ENCODE results near the gene TMEM151B.

The TMEM151B gene

DNA sequence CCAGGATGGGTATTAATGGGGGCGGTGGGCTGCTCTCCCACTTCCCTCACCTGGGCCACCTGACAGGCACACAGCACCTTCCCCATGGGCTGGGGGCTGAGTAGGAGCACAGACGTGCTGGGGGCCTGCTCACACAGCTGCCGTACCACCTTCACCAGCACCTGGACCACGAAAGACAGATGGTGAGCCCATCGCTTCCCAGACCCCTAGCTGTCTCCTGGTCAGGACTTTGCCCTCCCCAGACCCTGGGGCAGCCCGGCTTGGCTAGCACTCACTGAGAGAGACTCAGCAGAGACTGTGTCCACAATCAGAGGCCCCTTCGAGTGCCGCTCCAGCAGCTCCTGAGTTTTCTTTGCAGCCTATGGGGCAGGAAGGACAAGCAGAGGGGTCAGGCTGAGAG lies 30.9 kb downstream of the TMEM151B start:
- H3K27ac ChIP-seq = no peak overlapping the region
- TF ChIP-seq ZFX (IDR thresholded peaks at IDR 0.05) = no peak
- TF ChIP-seq, protein P1, sequence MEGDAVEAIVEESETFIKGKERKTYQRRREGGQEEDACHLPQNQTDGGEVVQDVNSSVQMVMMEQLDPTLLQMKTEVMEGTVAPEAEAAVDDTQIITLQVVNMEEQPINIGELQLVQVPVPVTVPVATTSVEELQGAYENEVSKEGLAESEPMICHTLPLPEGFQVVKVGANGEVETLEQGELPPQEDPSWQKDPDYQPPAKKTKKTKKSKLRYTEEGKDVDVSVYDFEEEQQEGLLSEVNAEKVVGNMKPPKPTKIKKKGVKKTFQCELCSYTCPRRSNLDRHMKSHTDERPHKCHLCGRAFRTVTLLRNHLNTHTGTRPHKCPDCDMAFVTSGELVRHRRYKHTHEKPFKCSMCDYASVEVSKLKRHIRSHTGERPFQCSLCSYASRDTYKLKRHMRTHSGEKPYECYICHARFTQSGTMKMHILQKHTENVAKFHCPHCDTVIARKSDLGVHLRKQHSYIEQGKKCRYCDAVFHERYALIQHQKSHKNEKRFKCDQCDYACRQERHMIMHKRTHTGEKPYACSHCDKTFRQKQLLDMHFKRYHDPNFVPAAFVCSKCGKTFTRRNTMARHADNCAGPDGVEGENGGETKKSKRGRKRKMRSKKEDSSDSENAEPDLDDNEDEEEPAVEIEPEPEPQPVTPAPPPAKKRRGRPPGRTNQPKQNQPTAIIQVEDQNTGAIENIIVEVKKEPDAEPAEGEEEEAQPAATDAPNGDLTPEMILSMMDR (conservative IDR thresholded peaks at IDR 0.05) = no peak

DNA sequence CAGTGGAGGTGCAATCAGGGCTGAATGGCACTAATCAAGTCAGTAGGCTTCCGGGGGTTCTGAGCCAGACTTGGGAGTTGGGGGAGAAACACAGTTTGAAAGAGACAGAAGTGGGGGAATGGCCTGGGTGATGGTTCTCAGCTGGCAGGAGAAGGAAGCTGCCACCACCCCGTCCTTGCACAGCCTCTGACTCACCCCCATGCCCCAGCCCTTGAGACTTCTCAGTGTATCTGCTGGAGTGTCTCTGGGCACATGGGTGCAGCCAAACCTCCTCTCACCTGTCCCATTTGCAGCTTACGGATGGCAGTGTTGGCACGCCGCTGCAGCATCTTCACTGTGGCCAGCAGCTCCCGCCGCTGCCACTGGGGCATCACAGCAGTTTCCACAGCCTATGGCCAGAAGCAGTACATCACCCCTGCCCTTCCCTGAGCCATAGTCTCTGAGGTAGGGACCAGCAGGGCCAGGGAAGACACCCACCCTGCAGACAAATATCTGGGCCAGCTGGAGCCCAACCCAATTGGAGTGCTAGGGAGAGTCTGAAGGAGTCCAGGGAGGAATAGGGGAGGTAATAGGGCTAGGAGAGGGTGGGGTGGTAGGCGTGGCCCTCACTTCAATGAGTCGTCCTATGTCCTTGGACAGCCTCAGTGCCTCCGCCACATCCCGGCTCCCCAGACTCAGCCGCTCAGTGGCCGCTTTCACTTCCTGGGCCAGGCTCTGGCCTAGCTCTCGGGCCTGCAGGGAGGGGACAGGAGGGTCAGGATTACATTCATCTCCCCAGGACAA lies 31.7 kb downstream of the TMEM151B start:
- H3K27ac ChIP-seq = no peak overlapping the region
- TF ChIP-seq, protein P1 (conservative IDR thresholded peaks at IDR 0.05) = no peak
- no peak for TF ChIP-seq ZFX (IDR thresholded peaks at IDR 0.05)

DNA sequence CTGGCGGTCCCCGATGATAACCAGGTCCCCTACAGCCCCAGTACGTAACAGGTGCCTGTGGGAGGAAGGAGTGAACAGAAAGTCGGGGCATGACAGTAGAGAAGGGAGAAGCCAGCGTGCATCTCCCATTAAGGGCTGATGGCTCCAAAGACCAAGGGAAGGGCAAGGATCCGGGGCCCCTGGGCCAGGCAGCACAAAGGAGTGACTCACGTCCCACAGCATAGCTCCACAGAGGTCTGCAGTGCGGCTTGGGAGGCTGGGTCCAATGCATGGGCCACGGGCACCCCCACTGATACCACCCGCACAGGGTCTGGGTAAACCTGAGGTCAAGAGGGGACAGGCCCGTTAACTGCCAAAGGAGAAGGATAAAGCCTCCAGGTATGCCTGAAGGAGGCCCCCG lies 32.6 kb downstream of the TMEM151B start:
- no peak for TF ChIP-seq ZFX (IDR thresholded peaks at IDR 0.05)
- TF ChIP-seq, protein P1 (conservative IDR thresholded peaks at IDR 0.05) = no peak
- H3K27ac ChIP-seq = no peak overlapping the region

DNA sequence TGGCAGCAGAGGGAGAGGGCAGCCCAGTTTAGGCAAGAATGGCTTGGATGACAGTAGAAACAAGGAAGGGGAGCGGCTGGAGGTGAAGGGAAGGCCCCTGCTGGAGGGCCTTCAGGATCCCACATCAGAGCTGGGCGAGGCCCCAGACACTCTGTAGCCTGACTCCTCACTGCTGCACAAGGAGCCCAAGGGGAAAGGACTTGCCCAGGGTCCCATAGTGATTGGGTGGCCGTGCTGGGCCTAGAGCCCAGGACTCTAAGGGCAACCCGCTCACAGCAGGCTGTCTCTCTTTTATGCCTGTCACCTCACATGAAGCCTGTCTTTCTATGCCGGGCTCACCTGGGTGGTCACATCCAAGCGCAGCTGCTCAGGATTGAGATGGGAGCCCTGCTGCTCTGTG lies 33.6 kb downstream of the TMEM151B start:
- no peak for TF ChIP-seq ZFX (IDR thresholded peaks at IDR 0.05)
- TF ChIP-seq, protein P1 (conservative IDR thresholded peaks at IDR 0.05) = no peak
- no peak overlapping the region for H3K27ac ChIP-seq

DNA sequence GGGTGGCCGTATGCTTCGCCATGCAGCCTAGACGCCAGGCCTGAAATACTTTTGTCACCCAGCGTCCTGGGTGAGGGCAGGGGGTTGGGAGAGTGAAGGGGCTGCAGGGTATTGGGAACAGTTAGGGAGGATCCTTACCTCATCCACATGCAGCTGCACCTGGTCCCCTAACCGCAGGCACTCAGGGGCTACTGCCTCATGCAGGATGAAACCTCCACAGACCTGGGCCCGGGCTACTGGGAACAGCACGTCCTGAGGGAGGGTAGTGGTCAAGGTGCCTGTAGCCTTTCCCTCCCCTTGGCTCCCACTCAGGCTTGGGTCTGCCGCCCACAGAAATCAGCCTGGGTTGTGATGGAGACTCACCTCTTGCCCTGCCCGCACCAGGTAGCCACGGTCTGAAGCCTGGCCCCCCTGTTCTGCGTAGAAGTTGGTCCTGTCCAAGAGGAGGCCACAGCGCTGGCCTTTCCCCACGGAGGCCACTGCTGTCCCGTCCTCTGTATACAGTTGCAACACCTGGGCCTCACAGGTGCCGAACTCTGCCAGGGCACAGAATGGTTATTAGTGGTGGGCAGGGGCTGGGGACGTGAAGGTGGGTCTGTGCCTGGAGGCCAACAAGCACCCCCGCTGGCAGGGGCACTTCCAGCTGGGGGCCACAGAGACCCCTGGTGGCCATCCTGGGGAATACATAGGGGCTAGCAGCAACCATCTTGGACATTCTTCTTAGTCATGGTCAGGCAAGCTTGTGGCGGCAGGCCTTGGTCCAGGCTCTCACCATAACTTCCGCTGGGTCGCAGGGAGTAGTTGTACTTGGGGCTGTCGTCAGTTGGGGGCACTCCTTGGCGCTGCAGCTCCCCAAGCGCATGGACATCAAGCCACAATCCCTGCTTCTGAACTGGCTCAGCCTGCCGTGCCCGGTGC lies 34.3 kb downstream of the TMEM151B start:
- TF ChIP-seq, protein P1 (conservative IDR thresholded peaks at IDR 0.05) = peak; percentile 86
- no peak for TF ChIP-seq ZFX (IDR thresholded peaks at IDR 0.05)

DNA sequence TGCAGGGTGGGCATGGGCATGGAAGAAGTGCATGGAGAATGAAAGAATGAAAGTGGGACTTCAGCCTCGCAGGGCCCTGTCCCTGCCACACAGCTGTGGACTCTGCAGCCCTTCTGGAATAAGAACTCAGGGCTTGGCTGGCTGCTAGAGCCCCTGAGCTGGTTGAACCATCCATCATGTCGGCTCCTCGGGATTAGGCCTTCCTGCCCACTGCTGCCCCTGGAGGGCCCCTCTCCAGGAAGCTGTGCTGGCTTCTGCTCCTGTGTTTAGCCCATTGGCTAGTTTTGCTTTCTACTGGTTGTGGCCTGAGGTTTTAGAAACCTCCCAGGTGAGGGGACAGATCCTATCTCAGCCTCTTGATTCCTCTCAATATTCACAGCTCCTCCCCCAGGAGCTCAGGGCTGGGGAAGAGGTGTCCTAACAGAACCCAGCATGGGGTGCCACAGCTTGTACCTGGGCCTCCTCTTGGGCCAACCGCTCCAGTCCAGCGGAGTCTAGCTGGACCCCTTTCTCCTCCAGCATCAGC lies 35.0 kb downstream of the TMEM151B start:
- H3K27ac ChIP-seq = no peak overlapping the region

More for the DNA sequence above, 34.3 kb downstream of the TMEM151B start:
- no peak overlapping the region for H3K27ac ChIP-seq

More for the DNA sequence above, 35.0 kb downstream of the TMEM151B start:
- no peak for TF ChIP-seq ZFX (IDR thresholded peaks at IDR 0.05)
- TF ChIP-seq, protein P1 (conservative IDR thresholded peaks at IDR 0.05) = no peak
